Fibroblast of skin of scalp (primary cell): ENCODE results near the gene HYCC1.

ENCODE experiments used
- DNase-seq: peaks from one replicate; pipeline ENCODE4 v3.0.0-alpha.2; 2013

HYCC1 gene

GRCh38 chr7:23016345-23017253 lies 2.7 kb upstream of the HYCC1 start:
- no peak for DNase-seq

- no peak for DNase-seq
These were observed 751 bp upstream of the HYCC1 start for GRCh38 chr7:23014681-23015080.

- DNase-seq: peak; percentile 9
These were observed 819 bp downstream of the HYCC1 start for GRCh38 chr7:23012908-23013714.

GRCh38 chr7:23012186-23012585 lies 1.7 kb downstream of the HYCC1 start:
- DNase-seq: no peak

GRCh38 chr7:23011222-23011924 lies 2.6 kb downstream of the HYCC1 start:
- DNase-seq: no peak

GRCh38 chr7:23009303-23009702 lies 4.6 kb downstream of the HYCC1 start:
- DNase-seq: no peak

GRCh38 chr7:23004247-23004520 lies 9.7 kb downstream of the HYCC1 start:
- DNase-seq: no peak

GRCh38 chr7:23003505-23004246 lies 10.3 kb downstream of the HYCC1 start:
- DNase-seq: peak; percentile 37

- DNase-seq: no peak
These were observed 11.2 kb downstream of the HYCC1 start for GRCh38 chr7:23002698-23003097.

GRCh38 chr7:23001610-23002009 lies 12.3 kb downstream of the HYCC1 start:
- no peak for DNase-seq

GRCh38 chr7:23000597-23001360 lies 13.2 kb downstream of the HYCC1 start:
- DNase-seq: peak; percentile 64

- DNase-seq: no peak
These were observed 15.4 kb downstream of the HYCC1 start for GRCh38 chr7:22998519-22998896.

- peak; percentile 8 for DNase-seq
These were observed 15.9 kb downstream of the HYCC1 start for GRCh38 chr7:22997871-22998518.

GRCh38 chr7:22996470-22996869 lies 17.5 kb downstream of the HYCC1 start:
- DNase-seq: no peak

- no peak for DNase-seq
These were observed 18.9 kb downstream of the HYCC1 start for GRCh38 chr7:22995011-22995410.

- no peak for DNase-seq
These were observed 20.8 kb downstream of the HYCC1 start for GRCh38 chr7:22992874-22993840.

GRCh38 chr7:22990588-22990949 lies 23.4 kb downstream of the HYCC1 start:
- peak; percentile 79 for DNase-seq

GRCh38 chr7:22989643-22990587 lies 24.0 kb downstream of the HYCC1 start:
- DNase-seq: peak; percentile 10

- DNase-seq: no peak
These were observed 28.5 kb downstream of the HYCC1 start for GRCh38 chr7:22985436-22985835.
